Subcutaneous abdominal adipose tissue (tissue), 5 donors: ENCODE data around the gene TNFRSF13B.
"Not testable (repeated sequence)": the region's sequence is repeated elsewhere in the genome, so short reads cannot be mapped to it uniquely, and the experiment has no call there.

ENCODE experiments used
- H3K27ac ChIP-seq: one replicate; pipeline ENCODE4 v1.7.0; 2013; ENCODE audit warnings: low read depth, mild to moderate bottlenecking, inconsistent platforms, low read length, moderate library complexity
- H3K27me3 ChIP-seq, 5 donors: one replicate each; pipeline ENCODE4 v1.7.0; 2013; ENCODE audit warnings: low read length in 5 of 5, inconsistent platforms in 1 of 5; ENCODE audit not compliant: control insufficient read depth in 5 of 5, insufficient read depth in 4 of 5
- H3K36me3 ChIP-seq, 5 donors: one replicate each; pipeline ENCODE4 v1.7.0; 2013; ENCODE audit warnings: low read length in 5 of 5; ENCODE audit not compliant: control insufficient read depth in 5 of 5, insufficient read depth in 5 of 5
- H3K4me1 ChIP-seq, 5 donors: one replicate each; pipeline ENCODE4 v1.7.0; 2013; ENCODE audit warnings: low read length in 5 of 5, mild to moderate bottlenecking in 3 of 5, moderate library complexity in 1 of 5; ENCODE audit not compliant: control insufficient read depth in 5 of 5, insufficient read depth in 5 of 5
- H3K4me3 ChIP-seq, 5 donors: one replicate each; pipeline ENCODE4 v1.7.0; 2013; ENCODE audit warnings: low read length in 5 of 5, low read depth in 1 of 5
- H3K9ac ChIP-seq, 5 donors: one replicate each; pipeline ENCODE4 v1.7.0; 2013; ENCODE audit warnings: low read length in 5 of 5, mild to moderate bottlenecking in 4 of 5, moderate library complexity in 3 of 5
- H3K9me3 ChIP-seq, 5 donors: one replicate each; pipeline ENCODE4 v1.7.0; 2013; ENCODE audit warnings: low read length in 5 of 5; ENCODE audit not compliant: control insufficient read depth in 5 of 5
- donor health status: healthy.
- donor health status: healthy.
- donor health status: healthy.
- donor health status: healthy.
- donor health status: healthy.

TNFRSF13B gene

DNA sequence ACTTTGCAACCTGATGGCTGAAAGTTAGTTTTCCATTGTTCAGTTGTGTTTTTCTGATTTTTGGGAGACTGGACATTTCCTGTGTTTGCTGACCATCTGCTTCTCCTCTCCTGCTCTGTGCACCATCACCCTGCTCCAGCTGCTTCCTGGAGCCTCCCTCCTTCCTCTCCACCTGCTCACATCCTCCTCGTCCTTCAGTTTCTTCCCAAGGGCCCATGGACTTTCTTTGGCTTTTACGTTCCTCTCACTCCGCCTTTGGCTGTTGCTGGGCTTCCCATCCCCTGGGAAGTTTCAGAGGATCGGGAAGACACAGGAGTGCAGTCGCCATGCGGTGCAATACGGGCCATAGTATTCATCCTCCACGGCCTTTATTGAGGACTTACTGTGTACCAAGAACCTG is 61.6 kb downstream of the TNFRSF13B start:
- H3K4me3 ChIP-seq, result no peak overlapping the region
- peaks cover 0 to 12% (median 0%) of the 10 kb centered on the region in 5 donors for H3K4me1 ChIP-seq
- no peak overlapping the region for H3K9ac ChIP-seq
- H3K36me3 ChIP-seq, result no peaks in the 10 kb centered on the region
- no peaks in the 10 kb centered on the region for H3K9me3 ChIP-seq
- H3K27ac ChIP-seq, result no peak overlapping the region
- H3K27me3 ChIP-seq, result peaks cover 0 to 6% (median 4%) of the 10 kb centered on the region in 5 donors

DNA sequence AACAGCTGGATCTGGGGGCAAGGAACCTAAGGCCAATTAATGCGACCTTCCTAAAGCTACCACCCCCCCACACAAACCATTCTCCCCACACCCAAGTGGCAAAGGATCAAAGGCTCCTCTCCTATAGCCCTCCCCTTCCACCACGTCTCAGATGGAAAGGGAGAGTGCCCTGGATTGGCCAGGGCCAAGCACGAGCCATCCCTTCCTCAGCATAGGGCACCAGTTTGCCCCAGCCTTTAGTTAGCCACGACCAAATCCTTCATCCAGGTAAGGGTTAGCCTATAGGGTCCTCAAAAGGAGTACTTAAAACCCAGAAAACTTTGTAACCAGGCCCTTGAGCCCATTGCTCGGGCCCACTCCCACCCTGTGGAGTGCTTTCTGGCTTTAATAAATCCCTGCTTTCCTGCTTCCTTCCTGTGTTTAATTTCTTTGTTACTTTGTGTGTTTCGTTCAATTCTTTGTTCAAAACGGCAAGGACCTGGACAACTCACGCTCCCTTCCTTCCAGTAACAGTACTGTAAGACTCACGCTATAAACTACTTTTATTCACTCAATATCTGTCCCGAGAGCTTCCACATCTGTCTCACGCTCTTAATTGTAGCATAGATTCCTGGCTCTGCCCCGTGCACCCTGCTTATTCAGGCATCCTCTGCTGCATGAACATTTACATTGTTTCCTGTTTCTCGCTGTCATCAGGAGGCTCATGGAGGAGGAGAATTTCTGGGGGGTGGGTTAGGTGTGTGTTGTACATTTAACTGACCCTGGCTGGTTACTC is 62.3 kb downstream of the TNFRSF13B start:
- H3K9me3 ChIP-seq, result no peaks in the 10 kb centered on the region
- no peak overlapping the region for H3K9ac ChIP-seq
- no peak overlapping the region for H3K4me3 ChIP-seq
- peaks cover 0 to 6% (median 4%) of the 10 kb centered on the region in 5 donors for H3K27me3 ChIP-seq
- peaks cover 0 to 12% (median 0%) of the 10 kb centered on the region in 5 donors for H3K4me1 ChIP-seq
- no peak overlapping the region for H3K27ac ChIP-seq
- no peaks in the 10 kb centered on the region for H3K36me3 ChIP-seq

GRCh38 chr17:16908273-16908672 is 63.6 kb downstream of the TNFRSF13B start:
- Histone ChIP-seq H3K4me1 (peaks cover 0 to 12% (median 0%) of the 10 kb centered on the region in 5 donors), H3K4me3 (no peak overlapping the region), H3K27me3 (peaks cover 0 to 6% (median 4%) of the 10 kb centered on the region in 5 donors)

GRCh38 chr17:16906680-16907079 is 65.2 kb downstream of the TNFRSF13B start:
- Histone ChIP-seq H3K27me3 (peaks cover 0 to 7% (median 4%) of the 10 kb centered on the region in 5 donors), H3K4me3 (no peak overlapping the region), H3K4me1 (peaks cover 0 to 12% (median 0%) of the 10 kb centered on the region in 5 donors), H3K9me3 (no peaks in the 10 kb centered on the region), H3K27ac (no peak overlapping the region), H3K36me3 (no peaks in the 10 kb centered on the region), H3K9ac (no peak overlapping the region)

More at GRCh38 chr17:16908273-16908672, 63.6 kb downstream of the TNFRSF13B start:
- no peak overlapping the region for H3K27ac ChIP-seq
- no peaks in the 10 kb centered on the region for H3K9me3 ChIP-seq
- H3K9ac ChIP-seq, result no peak overlapping the region
- H3K36me3 ChIP-seq, result no peaks in the 10 kb centered on the region

DNA sequence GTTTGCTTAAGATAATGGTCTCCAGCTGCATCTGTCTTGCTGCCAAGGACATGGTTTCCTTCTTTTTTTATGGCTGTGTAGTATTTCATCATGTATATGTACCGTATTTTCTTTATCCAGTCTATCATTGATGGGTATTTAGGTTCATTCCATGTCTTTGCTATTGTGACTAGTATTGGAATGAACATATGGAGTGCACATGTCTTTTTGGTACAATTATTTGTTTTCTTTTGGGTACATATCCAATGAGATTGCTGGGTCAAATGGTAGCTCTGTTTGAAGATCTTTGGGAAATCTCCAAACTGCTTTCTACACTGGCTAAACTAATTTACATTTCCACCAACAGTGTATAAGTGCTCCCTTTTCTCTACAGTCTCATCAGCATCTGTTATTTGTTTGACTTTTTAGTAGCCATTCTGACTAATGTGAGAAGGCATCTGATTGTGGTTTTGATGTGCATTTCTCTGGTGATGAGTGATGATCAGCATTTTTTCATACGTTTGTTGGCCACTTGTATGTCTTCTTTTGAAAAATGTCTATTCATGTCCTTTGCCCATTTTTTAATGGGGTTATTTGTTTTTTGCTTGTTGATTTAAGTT is 66.2 kb downstream of the TNFRSF13B start:
- Histone ChIP-seq H3K4me1 (peaks cover 0 to 9% (median 0%) of the 10 kb centered on the region in 5 donors), H3K27ac (no peak overlapping the region), H3K27me3 (peaks cover 3 to 15% (median 3%) of the 10 kb centered on the region in 5 donors), H3K4me3 (no peak overlapping the region), H3K36me3 (no peaks in the 10 kb centered on the region), H3K9ac (no peak overlapping the region), H3K9me3 (no peaks in the 10 kb centered on the region)

- H3K9ac ChIP-seq, H3K36me3 ChIP-seq, H3K27ac ChIP-seq, H3K4me3 ChIP-seq, H3K4me1 ChIP-seq, H3K9me3 ChIP-seq: not testable (repeated sequence)
- peaks cover 0 to 16% (median 6%) of the 10 kb centered on the region in 5 donors for H3K27me3 ChIP-seq
Observed at GRCh38 chr17:16903070-16903469, 68.8 kb downstream of the TNFRSF13B start.

DNA sequence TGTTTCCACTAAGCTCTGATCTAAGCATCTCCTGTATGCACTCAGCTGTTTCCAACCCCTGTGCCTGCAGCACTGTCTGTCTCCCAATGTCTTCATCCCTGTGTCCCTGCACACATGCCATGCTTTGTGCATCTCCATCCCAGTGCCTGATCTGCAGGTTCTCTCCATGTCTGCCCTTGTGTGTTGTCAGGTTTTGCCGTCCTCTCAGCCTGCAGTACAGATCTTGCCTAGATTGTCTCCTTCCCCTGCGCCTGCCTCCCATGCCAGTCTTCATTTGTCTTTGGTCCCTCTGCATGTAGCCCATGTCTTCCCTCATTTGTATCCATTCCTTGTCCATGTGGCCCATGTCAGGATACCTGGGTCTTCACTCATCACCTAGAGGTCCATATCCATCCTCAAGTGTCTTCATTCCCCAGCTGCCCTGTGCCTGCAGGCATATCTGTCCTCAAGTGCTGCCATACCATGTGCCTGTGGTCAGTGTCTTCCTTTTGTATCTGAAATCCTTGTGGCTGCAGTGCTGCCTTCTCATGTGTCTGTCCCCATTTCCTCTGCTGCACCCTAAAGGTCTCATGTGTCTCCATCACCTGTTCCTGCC is 71.5 kb downstream of the TNFRSF13B start:
- H3K9ac ChIP-seq, result no peak overlapping the region
- no peaks in the 10 kb centered on the region for H3K4me1 ChIP-seq
- H3K27ac ChIP-seq, result no peak overlapping the region
- no peaks in the 10 kb centered on the region for H3K9me3 ChIP-seq
- H3K4me3 ChIP-seq, result no peak overlapping the region
- no peaks in the 10 kb centered on the region for H3K36me3 ChIP-seq
- peaks cover 0 to 14% (median 6%) of the 10 kb centered on the region in 5 donors for H3K27me3 ChIP-seq

GRCh38 chr17:16897211-16897896 is 74.6 kb downstream of the TNFRSF13B start:
- H3K36me3 ChIP-seq, H3K9me3 ChIP-seq, H3K9ac ChIP-seq, H3K27ac ChIP-seq, H3K4me3 ChIP-seq, H3K4me1 ChIP-seq: not testable (repeated sequence)
- peaks cover 0 to 14% (median 6%) of the 10 kb centered on the region in 5 donors for H3K27me3 ChIP-seq

- H3K27ac ChIP-seq, H3K4me1 ChIP-seq, H3K9me3 ChIP-seq, H3K4me3 ChIP-seq, H3K9ac ChIP-seq, H3K36me3 ChIP-seq: not testable (repeated sequence)
- H3K27me3 ChIP-seq, result peaks cover 0 to 11% (median 6%) of the 10 kb centered on the region in 5 donors
Observed at GRCh38 chr17:16896235-16896634, 75.7 kb downstream of the TNFRSF13B start.

DNA sequence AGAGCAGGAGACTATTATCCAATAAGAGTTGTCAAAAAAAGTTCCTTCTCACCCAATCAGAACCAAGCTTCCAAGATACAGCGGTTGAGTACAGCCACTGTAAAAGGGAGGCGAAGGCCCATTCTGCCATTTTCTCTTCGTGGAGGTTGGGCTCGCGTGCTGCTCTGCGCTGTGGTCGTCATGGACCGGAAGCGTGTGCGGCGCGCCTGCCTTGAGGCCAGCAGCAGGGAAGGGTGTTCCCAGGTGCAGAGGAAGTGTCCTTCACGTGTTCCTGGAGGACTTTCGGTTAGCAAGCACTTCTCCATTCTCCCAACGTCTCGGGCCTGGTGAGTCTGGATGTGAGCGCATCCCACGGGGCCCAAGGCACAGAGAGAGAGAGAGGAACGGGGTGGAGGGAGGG is 78.4 kb downstream of the TNFRSF13B start:
- not testable (repeated sequence) for H3K9me3 ChIP-seq, H3K27me3 ChIP-seq, H3K4me1 ChIP-seq, H3K9ac ChIP-seq, H3K36me3 ChIP-seq, H3K4me3 ChIP-seq, H3K27ac ChIP-seq
